ENCODE data around the gene OVAAL.
"Not testable (repeated sequence)": the region's sequence is repeated elsewhere in the genome, so short reads cannot be mapped to it uniquely, and the experiment has no call there.

The OVAAL gene

DNA sequence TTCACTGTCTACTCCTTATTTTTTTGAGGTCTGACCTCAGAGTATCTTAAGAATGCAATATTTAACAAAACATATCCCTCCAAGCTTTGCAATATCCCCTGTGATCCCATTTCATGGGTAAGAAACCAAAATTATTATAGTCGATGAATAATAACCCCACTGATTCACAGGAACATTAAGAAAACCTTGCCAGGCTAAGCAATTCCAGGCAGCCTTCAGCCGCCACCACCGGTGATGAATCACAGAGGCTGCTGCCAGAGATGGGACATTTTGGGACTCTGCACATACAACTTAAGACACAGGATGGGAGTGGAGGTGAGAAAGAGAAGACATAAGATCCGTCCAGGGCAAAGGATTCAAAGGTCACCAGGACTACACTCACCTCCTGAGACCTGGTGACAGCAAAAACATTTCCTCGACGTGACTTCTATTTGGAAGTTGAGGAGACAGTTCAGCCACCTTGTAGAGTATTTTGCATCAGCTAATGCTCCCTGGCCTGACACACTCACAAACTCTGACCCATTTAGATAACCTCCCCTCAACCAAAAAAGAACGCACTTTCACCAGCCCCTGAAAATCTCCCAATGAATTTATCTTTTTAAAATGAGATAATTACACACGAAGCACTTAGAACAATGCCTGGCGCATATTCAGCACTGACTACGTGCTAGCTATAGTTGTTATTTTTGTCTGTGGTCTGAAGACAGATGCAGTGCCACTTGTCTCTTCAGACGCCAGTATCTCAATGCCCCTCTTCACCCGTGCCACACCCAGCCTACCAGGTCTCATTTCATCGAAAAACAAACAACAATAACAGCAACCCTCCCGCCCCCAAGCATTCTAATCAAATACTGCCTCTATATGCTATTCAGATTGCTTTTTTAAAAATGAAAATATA, 17.8 kb upstream of the OVAAL start:
- DNase-seq: no peak

DNA sequence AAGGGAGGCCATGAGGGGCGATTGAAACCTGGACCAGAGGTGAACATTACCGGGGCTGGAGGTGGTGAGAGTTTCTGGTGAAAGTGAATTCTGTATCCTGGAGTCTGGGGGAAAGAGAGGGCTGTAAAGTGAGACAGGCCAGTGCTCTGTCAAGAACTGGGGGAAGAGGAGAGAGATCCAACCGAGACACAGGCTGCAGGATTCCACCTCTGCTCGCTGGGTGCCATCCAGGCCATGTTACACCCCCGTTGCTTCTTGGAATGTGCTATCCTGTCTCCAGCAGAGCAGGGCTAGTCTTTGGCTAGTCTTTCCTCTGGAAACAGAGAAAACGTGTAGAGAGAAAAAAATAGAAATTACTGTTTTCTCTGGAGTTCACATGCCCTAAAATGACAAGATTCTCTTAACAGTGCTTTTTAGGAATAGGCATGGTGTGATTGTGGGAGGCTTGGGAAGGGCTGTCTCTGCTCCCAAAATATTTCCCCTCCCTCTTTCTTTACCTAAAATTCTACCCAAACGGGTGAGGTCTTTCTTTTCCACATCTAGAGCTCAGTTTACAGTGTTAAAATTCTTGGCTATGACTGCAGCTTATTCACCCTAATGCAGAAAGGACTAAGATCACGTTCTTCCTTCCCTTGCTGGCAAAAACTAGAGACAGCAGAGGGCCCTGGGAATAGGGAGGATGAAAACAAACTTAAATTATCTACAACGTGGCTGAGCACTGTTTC, 16.5 kb upstream of the OVAAL start:
- no peak for DNase-seq

DNA sequence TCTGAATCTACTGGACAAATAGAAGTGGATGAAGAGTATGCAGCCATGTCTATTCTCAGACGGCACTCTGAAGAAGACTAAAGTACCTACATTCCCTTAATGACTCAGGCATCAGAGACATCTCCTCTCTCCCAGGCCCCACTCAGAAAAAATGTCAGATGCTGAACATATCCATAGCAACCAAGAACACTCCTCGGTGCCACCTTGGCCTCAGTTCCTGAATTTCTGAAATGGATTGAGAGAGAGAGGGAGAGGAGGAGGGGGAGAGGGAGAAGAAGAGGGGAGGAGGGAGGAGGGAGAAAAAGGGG, 16.0 kb upstream of the OVAAL start:
- no peak for DNase-seq

GRCh38 chr1:180544050-180544449, 14.7 kb upstream of the OVAAL start:
- no peak for DNase-seq

DNA sequence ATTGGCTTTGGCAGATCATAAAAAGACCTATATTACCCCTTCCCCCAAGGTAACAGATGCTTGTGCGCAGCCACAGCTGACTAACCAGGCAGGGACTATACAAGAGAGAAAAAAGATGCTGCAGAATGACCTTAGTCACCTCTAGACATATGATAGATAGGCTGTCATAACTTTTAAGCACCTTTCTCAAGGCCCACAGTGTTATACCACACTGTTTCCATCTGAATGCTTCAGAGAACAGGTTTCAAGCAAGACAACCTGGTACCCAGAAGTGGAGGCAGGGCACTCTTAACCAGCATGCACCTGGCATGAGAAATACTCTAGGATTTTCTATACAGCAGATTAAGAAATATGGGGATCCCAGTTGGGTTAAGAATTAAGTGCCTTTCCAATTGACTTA, 12.8 kb upstream of the OVAAL start:
- DNase-seq: no peak

- DNase-seq: no peak
Measured at GRCh38 chr1:180548686-180549317, 10.0 kb upstream of the OVAAL start.

DNA sequence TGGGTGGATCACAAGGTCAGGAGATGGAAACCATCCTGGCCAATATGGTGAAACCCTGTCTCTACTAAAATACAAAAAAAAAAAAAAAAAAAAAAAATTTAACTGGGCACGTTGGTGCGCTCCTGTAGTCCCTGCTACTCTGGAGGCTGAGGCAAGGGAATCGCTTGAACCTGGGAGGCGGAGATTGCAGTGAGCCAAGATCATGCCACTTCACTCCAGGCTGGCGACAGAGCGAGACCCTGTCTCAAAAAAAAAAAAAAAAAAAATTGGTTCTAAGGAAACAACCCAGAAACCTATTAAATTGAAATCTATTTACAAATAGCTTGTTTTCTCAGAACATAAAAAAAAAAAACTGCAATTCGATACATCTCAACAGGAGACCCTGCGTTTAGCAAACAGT, 9.0 kb upstream of the OVAAL start:
- DNase-seq: not testable (repeated sequence)

- no peak for DNase-seq
Measured at GRCh38 chr1:180550241-180550640, 8.5 kb upstream of the OVAAL start.

DNA sequence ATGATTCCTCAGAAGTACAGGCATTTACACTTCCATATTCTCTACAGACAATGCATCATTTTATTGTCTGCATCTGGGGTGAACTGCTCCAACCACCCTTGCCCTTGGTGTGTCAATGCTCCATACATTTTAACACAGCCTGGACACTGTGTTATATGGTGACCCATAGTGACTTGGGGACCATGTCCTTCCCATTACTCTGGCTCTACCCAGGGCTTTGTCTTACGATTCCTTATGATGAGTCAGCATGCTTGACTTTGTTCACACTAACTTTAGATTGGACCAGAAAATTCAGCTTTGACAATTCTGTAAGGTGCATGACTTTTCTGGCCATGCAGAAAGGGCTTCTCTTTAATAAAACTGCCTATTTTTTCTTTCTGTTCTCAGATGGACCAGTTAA, 6.8 kb upstream of the OVAAL start:
- no peak for DNase-seq

DNA sequence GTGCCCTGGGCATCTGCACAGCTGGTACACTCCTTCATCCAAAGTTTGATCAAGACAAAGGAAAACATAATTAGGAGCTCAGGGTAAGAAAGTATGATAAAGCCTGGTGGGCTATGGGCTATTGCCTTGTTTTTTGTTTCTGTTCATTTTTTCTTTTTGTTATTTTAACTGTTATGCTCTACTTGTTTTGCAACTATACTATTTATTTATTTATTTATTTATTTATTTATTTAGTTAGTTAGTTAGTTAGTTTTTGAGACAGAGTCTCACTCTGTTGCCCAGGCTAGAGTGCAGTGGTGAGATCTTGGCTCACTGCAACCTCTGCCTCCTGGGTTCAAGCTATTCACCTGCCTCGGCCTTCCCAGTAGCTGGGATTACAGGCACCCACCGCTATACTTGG, 5.7 kb upstream of the OVAAL start:
- not testable (repeated sequence) for DNase-seq

DNA sequence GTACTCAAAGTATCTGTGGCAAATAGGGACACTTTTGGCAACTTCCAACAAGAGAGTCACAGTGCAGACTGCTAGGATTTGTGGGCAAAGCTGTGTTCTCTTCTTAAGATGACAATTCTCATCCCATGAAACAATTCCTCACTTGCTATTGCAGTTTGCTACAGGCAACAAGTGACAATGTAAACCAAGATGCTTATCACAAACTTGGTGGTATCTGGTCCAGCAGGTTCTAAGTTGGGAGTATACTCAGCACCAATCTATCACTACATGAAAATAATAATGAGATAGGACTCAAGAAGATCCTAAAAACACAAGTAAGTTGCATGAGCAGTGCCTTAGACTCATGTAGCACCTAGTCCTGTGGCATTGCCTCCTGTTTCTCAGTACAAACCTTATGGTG, 3.4 kb upstream of the OVAAL start:
- DNase-seq: no peak

- DNase-seq: peak; percentile 47
Measured at GRCh38 chr1:180560200-180560867, 1.6 kb downstream of the OVAAL start.

GRCh38 chr1:180560868-180561600, 2.3 kb downstream of the OVAAL start:
- no peak for DNase-seq

DNA sequence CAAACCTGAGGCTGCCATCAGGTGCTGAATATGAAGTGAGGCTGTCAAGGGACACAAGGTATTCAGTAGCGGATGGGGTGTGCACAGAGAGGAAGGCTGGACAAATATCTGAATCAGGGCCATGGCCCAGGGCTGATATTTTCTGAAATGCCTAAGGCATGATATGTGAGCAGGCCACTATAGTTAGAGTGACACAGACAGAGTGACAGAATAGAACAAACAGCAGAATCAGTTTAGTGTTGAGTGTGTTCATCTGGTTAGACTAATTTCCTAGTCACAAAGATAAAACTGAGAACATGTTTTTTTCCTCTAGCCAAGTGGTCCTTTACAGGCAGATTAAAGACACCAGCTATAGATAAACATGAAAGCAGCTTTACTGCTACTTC, 3.9 kb downstream of the OVAAL start:
- no peak for DNase-seq

- peak; percentile 58 for DNase-seq
Measured at GRCh38 chr1:180563026-180563827, 4.5 kb downstream of the OVAAL start.

- no peak for DNase-seq
Measured at GRCh38 chr1:180565121-180565871, 6.5 kb downstream of the OVAAL start.

GRCh38 chr1:180566026-180566425, 7.3 kb downstream of the OVAAL start:
- no peak for DNase-seq

DNA sequence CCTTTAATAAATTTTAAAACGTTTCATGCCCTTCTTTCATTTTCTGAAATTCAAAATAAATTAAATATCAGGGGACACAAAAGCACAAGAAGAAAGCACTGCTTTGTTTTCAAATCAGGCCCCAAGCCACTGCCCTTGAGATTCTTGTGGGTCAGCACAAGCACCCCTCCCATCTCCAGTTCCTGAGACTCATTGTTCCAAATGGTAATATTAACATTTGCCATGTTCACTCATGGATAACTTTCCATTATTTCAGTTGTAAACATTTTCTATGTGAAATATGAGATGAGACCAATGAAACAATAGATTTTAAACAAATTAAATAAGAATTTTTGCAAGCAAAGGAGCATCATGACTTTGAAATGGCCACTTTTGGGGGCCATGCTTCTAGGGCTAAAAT, 7.7 kb downstream of the OVAAL start:
- no peak for DNase-seq

- no peak for DNase-seq
Measured at GRCh38 chr1:180567654-180568053, 8.9 kb downstream of the OVAAL start.

- no peak for DNase-seq
Measured at GRCh38 chr1:180568184-180568583, 9.4 kb downstream of the OVAAL start.
